HEK293 (cell line): ENCODE data around the gene CELF1.

ENCODE experiments used
- CTCF ChIA-PET: fragments of 350-600 bp; formaldehyde crosslinking; extraction: SDS; loops from one replicate; lab custom pipeline; 2021; ENCODE audit warnings: antibody characterized with exemption; lab: Yijun Ruan, JAX
- POLR2A ChIA-PET: fragments of 300-600 bp; formaldehyde crosslinking; extraction: SDS; loops from one replicate; lab custom pipeline; 2020; ENCODE audit warnings: antibody characterized with exemption, inconsistent platforms; lab: Yijun Ruan, JAX
- H3K27ac ChIP-seq: fragments of 200-500 bp; sonication (Bioruptor generic); 2 replicates; pipeline ENCODE4 v1.5.1; 2014; ENCODE audit warnings: low read depth, low read length, control low read depth, inconsistent platforms; ENCODE audit errors: extremely low read depth
- H3K36me3 ChIP-seq, 2 experiments: fragments of 200-500 bp in 1 of 2; sonication (Bioruptor generic) in 1 of 2; 1 replicate in 1 of 2; 2 replicates in 1 of 2; pipeline ENCODE4 v1.5.1; 2014 to 2017; ENCODE audit warnings: inconsistent platforms in 2 of 2, low read length in 2 of 2; ENCODE audit not compliant: control insufficient read depth in 2 of 2, insufficient read depth in 1 of 2
- H3K4me1 ChIP-seq: fragments of 200-500 bp; sonication (Bioruptor generic); 2 replicates; pipeline ENCODE4 v1.5.1; 2014; ENCODE audit warnings: mild to moderate bottlenecking, low read length, inconsistent platforms; ENCODE audit not compliant: control insufficient read depth, insufficient read depth
- H3K4me3 ChIP-seq: 2 replicates; pipeline ENCODE4 v1.5.1; 2011; ENCODE audit warnings: low read depth, mild to moderate bottlenecking, control low read depth, low read length, moderate library complexity
- H3K9me3 ChIP-seq: fragments of 200-500 bp; sonication (Bioruptor generic); 2 replicates; pipeline ENCODE4 v1.5.1; 2014; ENCODE audit warnings: low read depth, low read length, inconsistent platforms; ENCODE audit not compliant: control insufficient read depth, insufficient read depth
- BCL11A ChIP-seq: fragments of 450-650 bp; formaldehyde crosslinking; IDR thresholded peaks from 2 replicates; pipeline ENCODE4 v1.5.1; 2016; ENCODE audit warnings: low read depth, missing biosample characterization, missing genetic modification characterization
- KLF10 ChIP-seq: fragments of 450-650 bp; IDR thresholded peaks from 2 replicates; pipeline ENCODE4 v1.5.1; 2018; ENCODE audit warnings: missing biosample characterization, mild to moderate bottlenecking, missing genetic modification characterization
- MYNN ChIP-seq: fragments of 450-650 bp; formaldehyde crosslinking; IDR thresholded peaks from 2 replicates; pipeline ENCODE4 v1.5.1; 2016; ENCODE audit warnings: missing biosample characterization, missing genetic modification characterization, borderline replicate concordance
- ZEB2 ChIP-seq: fragments of 450-650 bp; formaldehyde crosslinking; IDR thresholded peaks from 2 replicates; pipeline ENCODE4 v1.5.1; 2016; ENCODE audit warnings: missing biosample characterization, missing genetic modification characterization
- ZFP41 ChIP-seq: fragments of 450-650 bp; formaldehyde crosslinking; IDR thresholded peaks from 2 replicates; pipeline ENCODE4 v1.5.1; 2016; ENCODE audit warnings: missing biosample characterization, missing genetic modification characterization, borderline replicate concordance
- ZNF146 ChIP-seq: fragments of 450-650 bp; formaldehyde crosslinking; IDR thresholded peaks from 2 replicates; pipeline ENCODE4 v1.5.1; 2016; ENCODE audit warnings: missing biosample characterization, missing genetic modification characterization
- ZNF19 ChIP-seq: fragments of 450-650 bp; formaldehyde crosslinking; IDR thresholded peaks from 2 replicates; pipeline ENCODE4; 2016; ENCODE audit warnings: missing biosample characterization, missing genetic modification characterization, low read depth
- ZNF214 ChIP-seq: fragments of 450-650 bp; formaldehyde crosslinking; IDR thresholded peaks from 2 replicates; pipeline ENCODE4 v1.5.1; 2017; ENCODE audit warnings: missing biosample characterization, mild to moderate bottlenecking, missing genetic modification characterization, borderline replicate concordance
- ZNF366 ChIP-seq: fragments of 450-650 bp; formaldehyde crosslinking; conservative IDR thresholded peaks from 2 replicates; pipeline ENCODE4 v1.5.1; 2016; ENCODE audit warnings: missing biosample characterization, missing genetic modification characterization
- ZNF394 ChIP-seq: fragments of 450-650 bp; formaldehyde crosslinking; IDR thresholded peaks from 2 replicates; pipeline ENCODE4 v1.5.1; 2016; ENCODE audit warnings: missing biosample characterization, missing genetic modification characterization, mild to moderate bottlenecking, moderate library complexity, borderline replicate concordance
- ZNF510 ChIP-seq: fragments of 450-650 bp; formaldehyde crosslinking; IDR thresholded peaks from 2 replicates; pipeline ENCODE4 v1.5.1; 2018; ENCODE audit warnings: mild to moderate bottlenecking, missing genetic modification characterization, missing biosample characterization; ENCODE audit not compliant: insufficient replicate concordance
- ZNF549 ChIP-seq: fragments of 450-650 bp; IDR thresholded peaks from 2 replicates; pipeline ENCODE4 v1.5.1; 2018; ENCODE audit warnings: missing biosample characterization, missing genetic modification characterization, mild to moderate bottlenecking, inconsistent platforms, moderate library complexity
- ZNF664 ChIP-seq: fragments of 450-650 bp; formaldehyde crosslinking; IDR thresholded peaks from 2 replicates; pipeline ENCODE4 v1.5.1; 2016; ENCODE audit warnings: missing biosample characterization, missing genetic modification characterization
- ZNF670 ChIP-seq: fragments of 450-650 bp; formaldehyde crosslinking; IDR thresholded peaks from 2 replicates; pipeline ENCODE4 v1.5.1; 2016; ENCODE audit warnings: missing biosample characterization, missing genetic modification characterization, low read depth
- ZNF830 ChIP-seq: fragments of 450-650 bp; IDR thresholded peaks from 2 replicates; pipeline ENCODE4 v1.5.0; 2018; ENCODE audit warnings: missing biosample characterization, missing genetic modification characterization, low read depth, mild to moderate bottlenecking, moderate library complexity
- TF ChIP-seq, protein P1 (sequence below): fragments of 450-650 bp; formaldehyde crosslinking; IDR thresholded peaks from 2 replicates; pipeline ENCODE4 v1.5.1; 2016; ENCODE audit warnings: missing biosample characterization, missing genetic modification characterization
- TF ChIP-seq, protein P2 (sequence below): fragments of 450-650 bp; formaldehyde crosslinking; IDR thresholded peaks from 2 replicates; pipeline ENCODE4 v1.5.1; 2016; ENCODE audit warnings: missing biosample characterization, missing genetic modification characterization
- TF ChIP-seq, protein P3 (sequence below): fragments of 450-650 bp; formaldehyde crosslinking; conservative IDR thresholded peaks from 2 replicates; pipeline ENCODE4 v1.5.1; 2016; ENCODE audit warnings: low read depth, missing biosample characterization, missing genetic modification characterization
- TF ChIP-seq, protein P4 (sequence below): fragments of 450-650 bp; formaldehyde crosslinking; IDR thresholded peaks from 2 replicates; pipeline ENCODE4 v1.5.1; 2016; ENCODE audit warnings: missing biosample characterization, missing genetic modification characterization, borderline replicate concordance

The CELF1 gene

DNA sequence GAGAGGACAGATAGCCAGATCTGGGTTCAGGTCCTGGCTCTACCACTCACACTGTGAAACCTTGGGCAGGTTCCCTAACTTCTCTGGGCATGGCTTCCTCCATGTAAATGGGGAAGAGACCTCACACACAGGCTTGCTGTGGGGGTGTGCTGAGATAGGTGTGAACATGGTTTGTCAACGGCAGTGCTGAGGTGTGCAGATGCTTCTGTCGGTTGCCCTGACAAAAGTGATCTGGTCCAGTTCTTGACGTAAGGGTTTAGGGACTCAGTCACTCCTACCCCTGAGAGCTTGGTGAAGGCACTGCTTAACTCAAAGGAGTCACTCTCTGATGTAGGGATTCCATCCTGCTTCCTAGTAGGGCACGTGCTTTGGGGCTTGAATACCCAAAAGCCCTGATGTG, 39.3 kb upstream of the CELF1 start:
- ChIA-PET POLR2A (no interaction called here), CTCF (interaction anchor here (0.6 kb wide), 1 partner anchor 519 kb away, joined by 4 read pairs; no protein-coding TSS in a partner anchor)
- no peaks in the 10 kb centered on the region for H3K4me1 ChIP-seq
- H3K36me3 ChIP-seq, result no peaks in the 10 kb centered on the region
- H3K27ac ChIP-seq, result no peak overlapping the region
- H3K4me3 ChIP-seq, result no peak overlapping the region
- TF ChIP-seq, protein P1, sequence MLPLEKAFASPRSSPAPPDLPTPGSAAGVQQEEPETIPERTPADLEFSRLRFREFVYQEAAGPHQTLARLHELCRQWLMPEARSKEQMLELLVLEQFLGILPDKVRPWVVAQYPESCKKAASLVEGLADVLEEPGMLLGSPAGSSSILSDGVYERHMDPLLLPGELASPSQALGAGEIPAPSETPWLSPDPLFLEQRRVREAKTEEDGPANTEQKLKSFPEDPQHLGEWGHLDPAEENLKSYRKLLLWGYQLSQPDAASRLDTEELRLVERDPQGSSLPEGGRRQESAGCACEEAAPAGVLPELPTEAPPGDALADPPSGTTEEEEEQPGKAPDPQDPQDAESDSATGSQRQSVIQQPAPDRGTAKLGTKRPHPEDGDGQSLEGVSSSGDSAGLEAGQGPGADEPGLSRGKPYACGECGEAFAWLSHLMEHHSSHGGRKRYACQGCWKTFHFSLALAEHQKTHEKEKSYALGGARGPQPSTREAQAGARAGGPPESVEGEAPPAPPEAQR (tag by site-specific recombination), result no peak
- TF ChIP-seq ZNF394 (tag by site-specific recombination) (no peak), ZNF670 (tag by site-specific recombination) (no peak), MYNN (tag by site-specific recombination) (no peak), ZNF214 (tag by site-specific recombination) (no peak), ZNF510 (tag by site-specific recombination) (no peak), ZNF830 (tag by site-specific recombination) (no peak), ZNF19 (tag by site-specific recombination) (no peak), ZEB2 (tag by site-specific recombination) (no peak), ZFP41 (tag by site-specific recombination) (no peak), ZNF146 (tag by site-specific recombination) (no peak), ZNF549 (no peak), ZNF664 (tag by site-specific recombination) (no peak), ZNF366 (tag by site-specific recombination) (no peak), KLF10 (no peak), BCL11A (tag by site-specific recombination) (no peak)
- TF ChIP-seq, protein P2, sequence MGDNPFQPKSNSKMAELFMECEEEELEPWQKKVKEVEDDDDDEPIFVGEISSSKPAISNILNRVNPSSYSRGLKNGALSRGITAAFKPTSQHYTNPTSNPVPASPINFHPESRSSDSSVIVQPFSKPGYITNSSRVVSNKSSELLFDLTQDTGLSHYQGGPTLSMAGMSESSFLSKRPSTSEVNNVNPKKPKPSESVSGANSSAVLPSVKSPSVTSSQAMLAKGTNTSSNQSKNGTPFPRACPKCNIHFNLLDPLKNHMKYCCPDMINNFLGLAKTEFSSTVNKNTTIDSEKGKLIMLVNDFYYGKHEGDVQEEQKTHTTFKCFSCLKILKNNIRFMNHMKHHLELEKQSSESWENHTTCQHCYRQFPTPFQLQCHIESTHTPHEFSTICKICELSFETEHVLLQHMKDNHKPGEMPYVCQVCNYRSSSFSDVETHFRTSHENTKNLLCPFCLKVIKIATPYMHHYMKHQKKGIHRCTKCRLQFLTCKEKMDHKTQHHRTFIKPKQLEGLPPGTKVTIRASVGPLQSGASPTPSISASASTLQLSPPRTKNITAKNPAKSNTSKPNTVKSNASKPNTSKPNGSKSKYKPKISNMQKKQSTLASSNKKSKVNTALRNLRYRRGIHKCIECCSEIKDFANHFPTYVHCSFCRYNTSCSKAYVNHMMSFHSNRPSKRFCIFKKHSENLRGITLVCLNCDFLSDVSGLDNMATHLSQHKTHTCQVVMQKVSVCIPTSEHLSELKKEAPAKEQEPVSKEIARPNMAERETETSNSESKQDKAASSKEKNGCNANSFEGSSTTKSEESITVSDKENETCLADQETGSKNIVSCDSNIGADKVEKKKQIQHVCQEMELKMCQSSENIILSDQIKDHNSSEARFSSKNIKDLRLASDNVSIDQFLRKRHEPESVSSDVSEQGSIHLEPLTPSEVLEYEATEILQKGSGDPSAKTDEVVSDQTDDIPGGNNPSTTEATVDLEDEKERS (tag by site-specific recombination), result no peak
- TF ChIP-seq, protein P3, sequence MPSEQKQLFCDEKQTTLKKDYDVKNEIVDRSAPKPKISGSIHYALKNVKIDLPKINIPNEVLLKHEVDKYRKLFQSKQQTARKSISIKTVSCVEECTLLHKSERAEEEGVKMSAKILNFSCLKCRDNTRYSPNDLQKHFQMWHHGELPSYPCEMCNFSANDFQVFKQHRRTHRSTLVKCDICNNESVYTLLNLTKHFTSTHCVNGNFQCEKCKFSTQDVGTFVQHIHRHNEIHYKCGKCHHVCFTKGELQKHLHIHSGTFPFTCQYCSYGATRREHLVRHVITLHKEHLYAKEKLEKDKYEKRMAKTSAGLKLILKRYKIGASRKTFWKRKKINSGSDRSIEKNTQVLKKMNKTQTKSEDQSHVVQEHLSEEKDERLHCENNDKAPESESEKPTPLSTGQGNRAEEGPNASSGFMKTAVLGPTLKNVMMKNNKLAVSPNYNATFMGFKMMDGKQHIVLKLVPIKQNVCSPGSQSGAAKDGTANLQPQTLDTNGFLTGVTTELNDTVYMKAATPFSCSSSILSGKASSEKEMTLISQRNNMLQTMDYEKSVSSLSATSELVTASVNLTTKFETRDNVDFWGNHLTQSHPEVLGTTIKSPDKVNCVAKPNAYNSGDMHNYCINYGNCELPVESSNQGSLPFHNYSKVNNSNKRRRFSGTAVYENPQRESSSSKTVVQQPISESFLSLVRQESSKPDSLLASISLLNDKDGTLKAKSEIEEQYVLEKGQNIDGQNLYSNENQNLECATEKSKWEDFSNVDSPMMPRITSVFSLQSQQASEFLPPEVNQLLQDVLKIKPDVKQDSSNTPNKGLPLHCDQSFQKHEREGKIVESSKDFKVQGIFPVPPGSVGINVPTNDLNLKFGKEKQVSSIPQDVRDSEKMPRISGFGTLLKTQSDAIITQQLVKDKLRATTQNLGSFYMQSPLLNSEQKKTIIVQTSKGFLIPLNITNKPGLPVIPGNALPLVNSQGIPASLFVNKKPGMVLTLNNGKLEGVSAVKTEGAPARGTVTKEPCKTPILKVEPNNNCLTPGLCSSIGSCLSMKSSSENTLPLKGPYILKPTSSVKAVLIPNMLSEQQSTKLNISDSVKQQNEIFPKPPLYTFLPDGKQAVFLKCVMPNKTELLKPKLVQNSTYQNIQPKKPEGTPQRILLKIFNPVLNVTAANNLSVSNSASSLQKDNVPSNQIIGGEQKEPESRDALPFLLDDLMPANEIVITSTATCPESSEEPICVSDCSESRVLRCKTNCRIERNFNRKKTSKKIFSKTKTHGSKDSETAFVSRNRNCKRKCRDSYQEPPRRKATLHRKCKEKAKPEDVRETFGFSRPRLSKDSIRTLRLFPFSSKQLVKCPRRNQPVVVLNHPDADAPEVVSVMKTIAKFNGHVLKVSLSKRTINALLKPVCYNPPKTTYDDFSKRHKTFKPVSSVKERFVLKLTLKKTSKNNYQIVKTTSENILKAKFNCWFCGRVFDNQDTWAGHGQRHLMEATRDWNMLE (tag by site-specific recombination), result no peak
- TF ChIP-seq, protein P4, sequence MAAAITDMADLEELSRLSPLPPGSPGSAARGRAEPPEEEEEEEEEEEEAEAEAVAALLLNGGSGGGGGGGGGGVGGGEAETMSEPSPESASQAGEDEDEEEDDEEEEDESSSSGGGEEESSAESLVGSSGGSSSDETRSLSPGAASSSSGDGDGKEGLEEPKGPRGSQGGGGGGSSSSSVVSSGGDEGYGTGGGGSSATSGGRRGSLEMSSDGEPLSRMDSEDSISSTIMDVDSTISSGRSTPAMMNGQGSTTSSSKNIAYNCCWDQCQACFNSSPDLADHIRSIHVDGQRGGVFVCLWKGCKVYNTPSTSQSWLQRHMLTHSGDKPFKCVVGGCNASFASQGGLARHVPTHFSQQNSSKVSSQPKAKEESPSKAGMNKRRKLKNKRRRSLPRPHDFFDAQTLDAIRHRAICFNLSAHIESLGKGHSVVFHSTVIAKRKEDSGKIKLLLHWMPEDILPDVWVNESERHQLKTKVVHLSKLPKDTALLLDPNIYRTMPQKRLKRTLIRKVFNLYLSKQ, result no peak
- H3K9me3 ChIP-seq, result no peaks in the 10 kb centered on the region
